Breast epithelium (tissue), 3 donors: ENCODE results near the gene SPACA9.

Source experiments
- POLR2A ChIP-seq: fragments of 450-650 bp; IDR thresholded peaks from one replicate; pipeline ENCODE4 v1.6.1; 2016; ENCODE audit warnings: antibody characterized with exemption, mild to moderate bottlenecking, moderate library complexity
- TF ChIP-seq, protein P1 (sequence below), 3 donors: fragments of 450-650 bp; IDR thresholded peaks; one replicate each; pipeline ENCODE4 v1.5.1; 2016 to 2017; ENCODE audit warnings: antibody characterized with exemption in 3 of 3, mild to moderate bottlenecking in 3 of 3, moderate library complexity in 3 of 3

DNA sequence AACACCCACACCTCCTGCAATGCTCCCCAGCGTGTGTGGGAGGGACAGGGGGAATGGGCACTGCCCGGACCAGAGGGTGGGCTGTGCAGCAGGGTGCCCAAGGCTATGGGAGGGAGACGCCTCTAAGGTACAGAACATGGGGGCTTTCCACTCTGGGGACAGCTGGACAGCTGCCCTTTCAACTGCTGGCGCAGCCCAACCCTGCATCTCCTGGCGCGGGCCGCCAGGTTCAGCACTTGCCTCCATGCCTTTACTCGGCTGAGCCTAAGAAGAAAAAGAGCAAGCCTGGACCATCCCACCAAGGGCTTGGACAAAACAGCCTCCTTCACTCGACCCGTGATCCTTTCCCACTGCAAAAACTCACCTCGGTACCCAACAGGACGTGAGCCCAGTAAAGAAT, 15.6 kb upstream of the SPACA9 start:
- TF ChIP-seq, protein P1, sequence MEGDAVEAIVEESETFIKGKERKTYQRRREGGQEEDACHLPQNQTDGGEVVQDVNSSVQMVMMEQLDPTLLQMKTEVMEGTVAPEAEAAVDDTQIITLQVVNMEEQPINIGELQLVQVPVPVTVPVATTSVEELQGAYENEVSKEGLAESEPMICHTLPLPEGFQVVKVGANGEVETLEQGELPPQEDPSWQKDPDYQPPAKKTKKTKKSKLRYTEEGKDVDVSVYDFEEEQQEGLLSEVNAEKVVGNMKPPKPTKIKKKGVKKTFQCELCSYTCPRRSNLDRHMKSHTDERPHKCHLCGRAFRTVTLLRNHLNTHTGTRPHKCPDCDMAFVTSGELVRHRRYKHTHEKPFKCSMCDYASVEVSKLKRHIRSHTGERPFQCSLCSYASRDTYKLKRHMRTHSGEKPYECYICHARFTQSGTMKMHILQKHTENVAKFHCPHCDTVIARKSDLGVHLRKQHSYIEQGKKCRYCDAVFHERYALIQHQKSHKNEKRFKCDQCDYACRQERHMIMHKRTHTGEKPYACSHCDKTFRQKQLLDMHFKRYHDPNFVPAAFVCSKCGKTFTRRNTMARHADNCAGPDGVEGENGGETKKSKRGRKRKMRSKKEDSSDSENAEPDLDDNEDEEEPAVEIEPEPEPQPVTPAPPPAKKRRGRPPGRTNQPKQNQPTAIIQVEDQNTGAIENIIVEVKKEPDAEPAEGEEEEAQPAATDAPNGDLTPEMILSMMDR (IDR thresholded peaks at IDR 0.05) = no peak
- no peak for TF ChIP-seq POLR2A
